Stimulated activated CD8-positive, alpha-beta memory T cell treated with anti-CD3 and anti-CD28 coated beads, Interleukin-7, amount 100 ng/mL, for 1 hour (primary cell): Measurements from ENCODE around the gene ADCYAP1R1.

Experiments
- DNase-seq, 2 donors: peaks; one replicate each; pipeline ENCODE4 v3.0.0-alpha.2; 2020; ENCODE audit warnings: low read depth in 2 of 2

The ADCYAP1R1 gene

GRCh38 chr7:31043051-31043471 is 9.0 kb upstream of the ADCYAP1R1 start:
- no peak for DNase-seq

GRCh38 chr7:31044529-31044928 is 7.6 kb upstream of the ADCYAP1R1 start:
- DNase-seq: no peak

GRCh38 chr7:31046723-31047122 is 5.4 kb upstream of the ADCYAP1R1 start:
- DNase-seq: no peak

GRCh38 chr7:31047313-31048146 is 4.6 kb upstream of the ADCYAP1R1 start:
- no peak for DNase-seq

- no peak for DNase-seq
Measured at GRCh38 chr7:31049005-31049765, 2.9 kb upstream of the ADCYAP1R1 start.

- no peak for DNase-seq
Measured at GRCh38 chr7:31052487-31052840, 356 bp downstream of the ADCYAP1R1 start.

- no peak for DNase-seq
Measured at GRCh38 chr7:31052841-31053601, 913 bp downstream of the ADCYAP1R1 start.

- DNase-seq: no peak
Measured at GRCh38 chr7:31053986-31054385, 1.9 kb downstream of the ADCYAP1R1 start.

- DNase-seq: no peak
Measured at GRCh38 chr7:31054608-31055278, 2.6 kb downstream of the ADCYAP1R1 start.

- no peak for DNase-seq
Measured at GRCh38 chr7:31055471-31055870, 3.4 kb downstream of the ADCYAP1R1 start.

GRCh38 chr7:31056775-31057346 is 4.8 kb downstream of the ADCYAP1R1 start:
- DNase-seq: no peak

GRCh38 chr7:31058122-31058521 is 6.0 kb downstream of the ADCYAP1R1 start:
- no peak for DNase-seq

- no peak for DNase-seq
Measured at GRCh38 chr7:31058688-31059087, 6.6 kb downstream of the ADCYAP1R1 start.

GRCh38 chr7:31059551-31059950 is 7.4 kb downstream of the ADCYAP1R1 start:
- no peak for DNase-seq

- DNase-seq: no peak
Measured at GRCh38 chr7:31061185-31061584, 9.1 kb downstream of the ADCYAP1R1 start.

- DNase-seq: no peak
Measured at GRCh38 chr7:31062746-31063435, 10.8 kb downstream of the ADCYAP1R1 start.

- no peak for DNase-seq
Measured at GRCh38 chr7:31065021-31065593, 13.0 kb downstream of the ADCYAP1R1 start.

GRCh38 chr7:31065840-31066239 is 13.7 kb downstream of the ADCYAP1R1 start:
- DNase-seq: no peak

GRCh38 chr7:31066516-31067130 is 14.5 kb downstream of the ADCYAP1R1 start:
- DNase-seq: no peak

GRCh38 chr7:31067491-31067890 is 15.4 kb downstream of the ADCYAP1R1 start:
- no peak for DNase-seq
